Natural killer cell treated with Interleukin-12 subunit alpha and Interleukin-12 subunit beta and Interleukin-15 and Interleukin-18, amount 100 ng/mL, for 72 hours (primary cell): Measurements from ENCODE around the gene MRPS34. TPM values are rescaled to one million over a fixed set of nuclear protein-coding genes. Genes with fewer than 3 reads are reported as not detected.

ENCODE experiments used
- ATAC-seq, 2 donors: fragments of 150-1000 bp; cut with Tn5 transposase in 1 of 2; sonication (Bioruptor Pico), chemical (Tn5 transposase) in 1 of 2; 2 replicates each; pipeline ENCODE4 v1.10.0; 2021
- DNase-seq: peaks from one replicate; pipeline ENCODE4 v3.0.0; 2022; ENCODE audit warnings: low spot score
- H3K27ac Mint-ChIP-seq, 2 donors: 1 replicate in 1 of 2; 2 replicates in 1 of 2; pipeline ENCODE4 v1.8.0; 2022; ENCODE audit warnings: mixed read lengths in 2 of 2, mild to moderate bottlenecking in 1 of 2, moderate library complexity in 1 of 2
- H3K27me3 Mint-ChIP-seq, 2 donors: 1 replicate in 1 of 2; 2 replicates in 1 of 2; pipeline ENCODE4 v1.8.0; 2022; ENCODE audit warnings: mixed read lengths in 2 of 2
- H3K36me3 Mint-ChIP-seq: one replicate; pipeline ENCODE4 v1.8.0; 2022; ENCODE audit warnings: mixed read lengths
- H3K4me1 Mint-ChIP-seq, 2 donors: 1 replicate in 1 of 2; 2 replicates in 1 of 2; pipeline ENCODE4 v1.8.0; 2022; ENCODE audit warnings: low read depth in 2 of 2, mixed read lengths in 2 of 2, mild to moderate bottlenecking in 1 of 2
- H3K4me3 Mint-ChIP-seq: one replicate; pipeline ENCODE4 v1.8.0; 2022; ENCODE audit warnings: mixed read lengths
- H3K9me3 Mint-ChIP-seq: 2 replicates; pipeline ENCODE4 v1.8.0; 2022; ENCODE audit warnings: mixed read lengths
- total RNA-seq, 2 donors: library from RNA; stranded (reverse); gene quantifications; one replicate each; pipeline ENCODE4 v1.2.3, GENCODE V29; 2022

Gene MRPS34
- total RNA-seq: 100 to 1,000 TPM in 1 of 2 donors, 10 to 100 TPM in 1; 98.1 to 192 TPM

DNA sequence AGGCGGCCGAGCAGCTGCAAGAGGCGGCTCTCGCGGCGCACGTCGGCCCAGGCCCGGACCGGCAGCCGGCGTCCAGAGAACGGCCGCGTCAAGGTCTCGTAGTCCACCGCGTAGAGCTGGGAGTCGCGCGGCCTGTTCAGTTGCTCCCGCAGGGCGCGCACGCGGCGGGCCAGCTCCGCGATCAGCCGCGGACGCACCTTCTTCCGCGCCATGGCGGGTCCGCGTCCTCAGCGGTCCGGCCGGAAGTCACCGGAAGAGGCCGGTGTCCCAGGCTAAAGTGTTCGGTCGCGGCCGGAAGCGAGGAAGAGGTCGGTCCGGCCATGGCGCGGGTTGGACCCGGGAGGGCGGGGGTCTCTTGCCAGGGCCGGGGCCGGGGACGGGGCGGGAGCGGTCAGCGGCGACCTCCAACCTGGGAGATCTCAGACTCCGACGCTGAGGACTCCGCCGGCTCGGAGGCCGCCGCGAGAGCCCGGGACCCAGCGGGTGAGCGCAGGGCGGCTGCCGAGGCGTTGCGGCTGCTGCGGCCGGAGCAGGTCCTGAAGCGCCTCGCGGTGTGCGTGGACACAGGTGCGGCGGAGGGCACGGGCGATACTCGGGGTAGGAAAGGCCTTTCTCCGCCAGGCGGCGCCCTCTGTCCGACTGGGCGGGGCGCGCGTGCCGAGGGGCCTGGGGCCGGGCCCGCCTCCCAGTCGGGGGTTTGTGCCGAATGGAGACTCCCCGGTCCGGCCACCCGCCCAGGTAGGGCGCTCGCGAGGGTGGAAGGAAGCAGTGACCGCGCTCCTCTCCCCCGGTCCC lies at the start of gene MRPS34:
Gene MRPS34, minus strand, starts transcription at position 227 of the 795 bp plus-strand sequence. Its CDS starts 15 bp downstream, at position 212.
- Mint-ChIP-seq H3K4me3 (peak within 1 kb of the TSS; percentile 96), H3K27me3 (no peaks in the 10 kb centered on the region), H3K36me3 (peaks cover 6% of the 10 kb centered on the region)

GRCh38 chr16:1821861-1822611 lies 49.1 kb upstream of the MRPS34 start:
- DNase-seq (no peak), ATAC-seq (no peak)
- Mint-ChIP-seq H3K4me1 (peaks cover 6 to 11% of the 10 kb centered on the region in 2 donors), H3K36me3 (no peaks in the 10 kb centered on the region), H3K4me3 (no peak overlapping the region), H3K27ac (no peak overlapping the region), H3K27me3 (no peaks in the 10 kb centered on the region), H3K9me3 (no peaks in the 10 kb centered on the region)

More for the DNA sequence above, at the start of gene MRPS34:
- no peaks in the 10 kb centered on the region for H3K9me3 Mint-ChIP-seq
- peaks cover 8 to 12% of the 10 kb centered on the region in 2 donors for H3K4me1 Mint-ChIP-seq
- ATAC-seq (peak; percentile 78 to 84), DNase-seq (peak; percentile 87)
- peak within 1 kb of the TSS; percentile 94 to 95 for H3K27ac Mint-ChIP-seq

- DNase-seq (no peak), ATAC-seq (no peak)
- Mint-ChIP-seq H3K36me3 (no peaks in the 10 kb centered on the region), H3K27me3 (no peaks in the 10 kb centered on the region), H3K4me1 (peaks cover 6 to 8% of the 10 kb centered on the region in 2 donors), H3K4me3 (no peak overlapping the region), H3K27ac (no peak overlapping the region), H3K9me3 (no peaks in the 10 kb centered on the region)
Measured at GRCh38 chr16:1820946-1821290, 48.0 kb upstream of the MRPS34 start.

GRCh38 chr16:1820096-1820945 lies 47.4 kb upstream of the MRPS34 start:
- Mint-ChIP-seq H3K4me3 (no peak overlapping the region), H3K27me3 (no peaks in the 10 kb centered on the region), H3K4me1 (peaks cover 4 to 6% of the 10 kb centered on the region in 2 donors), H3K36me3 (no peaks in the 10 kb centered on the region), H3K9me3 (no peaks in the 10 kb centered on the region), H3K27ac (no peak overlapping the region)
- ATAC-seq: no peak
- no peak for DNase-seq

DNA sequence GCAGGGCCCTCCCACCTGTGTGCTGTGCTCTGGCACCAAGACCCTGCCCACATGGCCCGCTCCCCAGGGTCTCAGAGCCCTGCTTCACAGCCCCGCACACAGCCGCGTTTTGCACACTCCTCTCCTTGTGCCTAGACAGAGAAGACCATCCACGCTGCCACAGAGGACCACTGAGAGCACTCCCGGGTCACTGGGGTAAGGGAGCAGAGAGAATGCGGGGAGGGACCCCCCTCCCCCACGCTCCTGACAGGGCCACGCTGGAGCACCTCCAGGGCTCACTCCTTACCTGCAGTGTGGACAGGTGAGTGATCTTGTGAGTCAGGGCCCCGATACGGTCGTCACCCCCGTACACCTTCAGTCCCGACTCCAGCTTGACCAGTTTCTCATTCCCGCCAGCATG lies 46.7 kb upstream of the MRPS34 start:
- DNase-seq: no peak
- H3K36me3 Mint-ChIP-seq: no peaks in the 10 kb centered on the region
- peaks cover 2 to 4% of the 10 kb centered on the region in 2 donors for H3K4me1 Mint-ChIP-seq
- no peak for ATAC-seq
- H3K9me3 Mint-ChIP-seq: no peaks in the 10 kb centered on the region
- no peak overlapping the region for H3K27ac Mint-ChIP-seq
- H3K27me3 Mint-ChIP-seq: no peaks in the 10 kb centered on the region
- H3K4me3 Mint-ChIP-seq: no peak overlapping the region

- Mint-ChIP-seq H3K27me3 (no peaks in the 10 kb centered on the region), H3K36me3 (no peaks in the 10 kb centered on the region), H3K4me3 (no peak overlapping the region), H3K27ac (no peak overlapping the region), H3K4me1 (no peaks in the 10 kb centered on the region), H3K9me3 (no peaks in the 10 kb centered on the region)
- no peak for DNase-seq
- ATAC-seq: no peak
Measured at GRCh38 chr16:1818873-1819525, 46.1 kb upstream of the MRPS34 start.

- no peaks in the 10 kb centered on the region for H3K27me3 Mint-ChIP-seq
- no peak overlapping the region for H3K27ac Mint-ChIP-seq
- peaks cover 0 to 2% of the 10 kb centered on the region in 2 donors for H3K4me1 Mint-ChIP-seq
- ATAC-seq (no peak), DNase-seq (no peak)
- H3K4me3 Mint-ChIP-seq: no peak overlapping the region
- H3K36me3 Mint-ChIP-seq: no peaks in the 10 kb centered on the region
- H3K9me3 Mint-ChIP-seq: no peaks in the 10 kb centered on the region
Measured at GRCh38 chr16:1818204-1818872, 45.4 kb upstream of the MRPS34 start.

GRCh38 chr16:1817716-1818115 lies 44.8 kb upstream of the MRPS34 start:
- no peaks in the 10 kb centered on the region for H3K9me3 Mint-ChIP-seq
- no peak for ATAC-seq
- no peak overlapping the region for H3K27ac Mint-ChIP-seq
- H3K4me3 Mint-ChIP-seq: no peak overlapping the region
- H3K4me1 Mint-ChIP-seq: peaks cover 0 to 5% of the 10 kb centered on the region in 2 donors
- no peaks in the 10 kb centered on the region for H3K36me3 Mint-ChIP-seq
- no peak for DNase-seq
- no peaks in the 10 kb centered on the region for H3K27me3 Mint-ChIP-seq

- H3K4me3 Mint-ChIP-seq: no peak overlapping the region
- H3K4me1 Mint-ChIP-seq: peaks cover 0 to 5% of the 10 kb centered on the region in 2 donors
- no peak overlapping the region for H3K27ac Mint-ChIP-seq
- no peaks in the 10 kb centered on the region for H3K9me3 Mint-ChIP-seq
- H3K36me3 Mint-ChIP-seq: no peaks in the 10 kb centered on the region
- no peak for ATAC-seq
- H3K27me3 Mint-ChIP-seq: no peaks in the 10 kb centered on the region
- DNase-seq: no peak
Measured at GRCh38 chr16:1817276-1817589, 44.3 kb upstream of the MRPS34 start.

DNA sequence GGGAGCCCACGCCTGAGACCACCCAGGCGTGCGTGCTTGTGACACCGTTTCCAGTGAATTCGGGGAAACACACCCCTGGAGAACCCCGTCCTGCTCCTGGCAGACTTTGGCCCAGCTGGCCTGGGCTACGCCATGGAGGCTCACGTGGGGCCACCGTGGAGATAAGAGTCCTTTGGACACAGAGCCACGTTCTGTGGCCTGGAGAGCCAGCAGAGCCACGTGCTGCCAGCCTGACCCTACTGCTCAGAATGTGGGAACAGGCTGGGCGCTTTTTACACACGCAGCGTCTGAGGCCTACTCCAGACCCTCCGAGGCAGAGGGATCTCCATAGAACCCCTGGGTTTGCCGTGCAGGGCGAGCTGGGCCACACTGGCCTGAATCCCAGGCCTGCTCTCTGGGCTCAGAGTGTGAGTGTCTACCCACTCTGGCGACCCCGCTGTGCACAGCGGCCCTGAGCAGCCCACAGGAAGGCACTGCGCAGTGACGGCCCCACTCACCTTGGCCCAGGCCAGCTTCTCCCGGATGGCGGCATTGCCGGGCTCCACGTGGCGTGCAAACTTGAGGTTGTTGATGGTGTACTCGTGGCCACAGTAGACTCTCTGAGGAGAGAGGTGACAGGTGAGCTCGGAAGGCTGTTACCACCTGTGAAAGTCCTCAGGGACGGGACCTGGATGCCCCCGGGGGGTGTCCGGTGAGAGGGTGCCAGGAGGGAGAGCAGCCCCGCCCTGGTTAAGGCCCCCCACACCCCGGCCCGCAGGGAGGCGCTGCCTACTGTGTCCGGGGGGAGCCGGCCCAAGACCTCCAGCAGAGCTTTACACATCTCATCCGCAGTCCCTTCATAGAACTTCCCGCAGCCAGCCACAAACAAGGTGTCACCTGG lies 43.7 kb upstream of the MRPS34 start:
- H3K27ac Mint-ChIP-seq: no peak overlapping the region
- no peak overlapping the region for H3K4me3 Mint-ChIP-seq
- peaks cover 0 to 5% of the 10 kb centered on the region in 2 donors for H3K4me1 Mint-ChIP-seq
- H3K36me3 Mint-ChIP-seq: no peaks in the 10 kb centered on the region
- DNase-seq (peak; percentile 48), ATAC-seq (no peak)
- H3K9me3 Mint-ChIP-seq: no peaks in the 10 kb centered on the region
- no peaks in the 10 kb centered on the region for H3K27me3 Mint-ChIP-seq

DNA sequence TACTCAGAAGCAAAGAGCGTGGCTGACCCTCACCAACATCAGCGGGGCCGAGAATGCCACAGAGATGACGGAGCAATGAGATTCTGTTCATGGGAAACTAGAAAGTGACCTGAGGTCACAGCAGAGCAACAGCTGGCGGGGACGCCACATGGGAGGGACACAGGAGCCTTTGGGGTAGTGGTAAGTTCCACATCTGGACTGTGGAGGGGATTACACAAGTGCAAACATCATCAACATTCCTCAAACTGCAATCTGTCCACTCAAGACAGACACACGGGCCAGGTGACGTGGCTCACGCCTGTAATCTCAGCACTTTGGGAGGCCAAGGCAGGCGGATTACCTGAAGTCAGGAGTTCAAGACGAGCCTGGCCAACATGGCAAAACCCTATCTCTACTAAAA lies 42.5 kb upstream of the MRPS34 start:
- Mint-ChIP-seq H3K36me3 (no peaks in the 10 kb centered on the region), H3K4me3 (no peak overlapping the region), H3K27ac (no peak overlapping the region), H3K27me3 (no peaks in the 10 kb centered on the region), H3K4me1 (peaks cover 0 to 5% of the 10 kb centered on the region in 2 donors), H3K9me3 (no peaks in the 10 kb centered on the region)
- DNase-seq (peak; percentile 31), ATAC-seq (no peak)

- peak; percentile 42 for DNase-seq
- ATAC-seq: peak in 1 of 2 donors; percentile 41
- Mint-ChIP-seq H3K4me1 (peaks cover 0 to 5% of the 10 kb centered on the region in 2 donors), H3K36me3 (no peaks in the 10 kb centered on the region), H3K27me3 (no peaks in the 10 kb centered on the region), H3K9me3 (no peaks in the 10 kb centered on the region), H3K27ac (peak overlapping the region in 1 of 2 donors; percentile 76), H3K4me3 (no peak overlapping the region)
Measured at GRCh38 chr16:1812732-1813163, 39.8 kb upstream of the MRPS34 start.
